Prostate gland (tissue), 2 donors: ENCODE data around the gene DMAP1.

Experiments used
- CTCF ChIP-seq, 4 experiments: fragments of 200-600 bp in 2 of 4; fragments of 450-650 bp in 2 of 4; sonication (generic) in 2 of 4; IDR thresholded peaks; 1 replicate in 3 of 4; 2 replicates in 1 of 4; pipeline ENCODE4 v1.5.1; 2016 to 2019; ENCODE audit warnings: antibody characterized with exemption in 4 of 4, mild to moderate bottlenecking in 2 of 4, moderate library complexity in 2 of 4
- POLR2AphosphoS5 ChIP-seq: sonication (generic); formaldehyde crosslinking; IDR thresholded peaks from one replicate; pipeline ENCODE4 v1.6.1; 2017; ENCODE audit warnings: antibody characterized with exemption

DNA sequence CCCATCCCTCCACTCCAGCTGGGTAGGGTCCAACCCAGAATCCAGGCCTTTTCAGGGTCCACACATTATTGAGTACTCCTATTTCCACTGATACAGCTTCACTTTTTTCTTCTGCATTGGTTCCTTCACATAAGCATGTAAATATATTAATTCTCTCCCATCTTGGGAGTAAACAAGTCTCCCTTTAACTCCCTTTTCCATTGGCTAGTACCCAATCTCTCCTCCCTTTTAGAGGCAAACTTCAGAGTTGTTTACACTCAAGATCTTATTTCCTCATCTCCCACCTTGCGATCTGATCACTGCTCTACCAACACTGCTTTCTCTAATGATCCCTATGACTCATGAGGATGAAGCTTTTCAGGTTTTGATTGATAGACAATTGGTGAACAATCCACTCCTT is 20.3 kb downstream of the DMAP1 start:
- TF ChIP-seq POLR2AphosphoS5 (no peak), CTCF (IDR thresholded peaks at IDR 0.05) (no peak)
